Cardiac fibroblast (primary cell): ENCODE data around the gene CFAP74.

ENCODE experiments used
- DNase-seq, 2 donors: peaks; one replicate each; pipeline versions ENCODE4 v3.0.0 to v3.0.0-alpha.2; 2010; ENCODE audit warnings: low read depth in 2 of 2
- H3K4me3 ChIP-seq, 2 donors: replicated peaks in 1 of 2; 1 replicate in 1 of 2; 2 replicates in 1 of 2; pipeline ENCODE4 v1.5.1; 2011; ENCODE audit warnings: low read depth in 2 of 2, low read length in 2 of 2, mild to moderate bottlenecking in 2 of 2, moderate library complexity in 1 of 2
- CTCF ChIP-seq: IDR thresholded peaks from one replicate; pipeline ENCODE4 v1.5.1; 2011; ENCODE audit warnings: low read depth, mild to moderate bottlenecking, low read length, inconsistent platforms

CFAP74 gene

GRCh38 chr1:2050461-2050792 is 46.8 kb upstream of the CFAP74 start:
- DNase-seq = no peak
- no peak overlapping the region for H3K4me3 ChIP-seq
- TF ChIP-seq CTCF = no peak

DNA sequence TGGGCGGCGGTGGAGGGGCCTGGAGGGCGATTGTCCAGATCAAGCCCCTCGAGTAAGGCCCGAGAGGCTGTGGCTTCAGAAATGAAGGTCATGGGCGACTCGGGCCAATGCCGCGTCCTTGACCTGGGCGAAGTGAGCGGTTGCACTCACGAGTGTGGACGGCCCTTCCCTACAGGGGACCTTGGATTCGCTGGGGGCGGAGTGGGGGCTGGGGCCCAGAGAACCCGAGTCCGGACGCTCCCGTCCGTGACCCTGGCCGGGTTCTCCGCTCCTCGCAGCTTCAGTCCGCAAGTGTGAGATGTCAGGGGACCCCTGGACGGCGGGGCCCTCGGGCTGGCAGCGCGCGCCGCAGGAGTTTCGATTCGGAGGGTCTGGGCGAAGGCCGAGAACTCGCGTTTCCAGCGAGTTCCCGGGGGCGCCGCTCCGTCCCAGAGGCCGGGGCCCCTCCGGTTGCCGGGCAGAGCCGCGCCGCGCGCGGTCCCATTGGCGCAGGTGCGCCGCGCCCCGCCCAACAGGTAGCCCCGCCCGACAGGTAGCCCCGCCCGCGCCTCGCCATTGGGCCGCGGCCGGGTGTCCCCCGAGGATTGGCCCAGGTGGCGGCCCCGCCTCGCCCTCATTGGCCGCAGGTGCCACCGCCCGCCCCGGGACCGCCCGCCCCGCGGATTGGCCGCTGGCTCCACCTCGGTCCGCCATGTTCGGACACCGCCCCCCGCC is 46.3 kb upstream of the CFAP74 start, which contains the start of gene PRKCZ:
TSS of gene PRKCZ (plus strand) at position 694 of the 714 bp plus-strand sequence. CDS start 220 bp downstream, outside the sequence.
- no peak for TF ChIP-seq CTCF
- no peak for DNase-seq
- peak within 1 kb of the TSS in 1 of 2 donors; percentile 44 for H3K4me3 ChIP-seq

DNA sequence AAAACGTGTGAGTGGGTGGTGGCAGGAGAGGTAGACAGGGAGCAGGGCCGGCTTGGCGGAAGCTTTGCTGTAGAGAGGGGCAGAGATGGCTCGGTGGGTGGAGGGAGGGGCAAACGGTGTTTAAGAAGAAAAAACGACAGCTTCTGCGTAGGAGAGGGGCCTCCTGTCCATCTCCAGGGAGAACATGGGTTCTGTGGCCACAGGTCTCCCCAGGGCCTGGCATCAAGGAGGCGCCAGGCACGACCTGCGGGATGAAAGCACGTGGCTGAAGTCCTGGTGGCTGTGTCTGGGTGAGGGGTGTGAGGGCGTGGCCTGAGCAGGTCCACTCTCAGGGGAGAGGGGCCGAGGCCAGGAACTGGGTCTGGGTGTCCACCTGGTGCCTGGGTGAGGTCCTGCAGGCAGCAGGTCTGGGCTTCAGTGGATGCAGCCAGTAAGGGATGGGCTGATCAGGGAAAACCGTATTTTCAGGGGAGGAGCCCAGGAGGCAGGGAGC is 45.7 kb upstream of the CFAP74 start:
- peak in 1 of 2 donors; percentile 10 for DNase-seq
- H3K4me3 ChIP-seq = peak overlapping the region in 1 of 2 donors; percentile 44
- TF ChIP-seq CTCF = peak; percentile 13

DNA sequence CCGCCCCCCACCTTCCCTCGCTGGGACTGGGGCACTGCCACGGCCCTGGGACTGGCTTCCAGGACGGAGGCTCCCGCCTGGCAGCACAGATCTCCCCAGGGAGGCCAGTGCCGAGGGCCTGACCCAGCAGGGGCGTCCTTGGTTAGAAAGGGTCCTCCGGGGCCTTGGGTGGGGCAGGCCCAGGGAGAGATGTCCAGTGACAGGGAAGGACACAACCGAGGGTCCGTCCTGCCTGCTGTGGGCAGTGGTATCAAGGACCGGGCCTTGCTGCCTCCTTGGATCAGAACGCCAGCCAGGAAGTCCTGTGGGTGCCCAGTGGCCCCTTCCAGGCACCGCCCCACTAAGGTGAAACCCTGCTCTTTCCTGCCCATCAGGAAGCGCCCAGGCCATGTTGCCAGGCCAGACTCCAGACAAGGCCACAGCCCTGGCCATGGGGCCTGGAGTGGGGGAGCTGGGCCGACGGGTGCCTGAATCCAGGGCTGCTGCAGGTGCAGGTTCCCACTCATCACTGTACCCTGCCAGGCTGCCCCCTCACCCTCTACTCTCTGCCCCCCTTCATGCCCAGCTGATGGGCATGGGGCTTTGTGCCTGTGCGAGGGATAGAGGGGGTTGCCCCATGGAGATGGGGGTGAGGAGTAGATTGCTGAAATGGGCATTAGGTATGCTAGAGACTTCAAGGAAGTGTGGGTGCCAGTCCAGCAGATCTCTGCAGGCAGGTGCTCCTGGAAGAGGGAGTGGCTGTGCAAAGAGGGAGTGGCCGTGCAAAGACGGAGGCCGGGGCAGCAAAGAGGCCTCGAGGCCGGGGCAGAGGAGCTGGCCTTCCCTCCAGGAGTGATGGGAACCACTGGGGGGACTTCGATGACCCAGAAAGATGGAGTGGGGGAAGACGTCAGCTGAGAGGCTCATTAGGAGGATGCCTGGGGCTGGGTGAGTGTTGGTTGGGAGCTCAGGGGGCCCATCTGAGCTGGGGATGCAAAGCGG is 44.5 kb upstream of the CFAP74 start:
- no peak for TF ChIP-seq CTCF
- no peak overlapping the region for H3K4me3 ChIP-seq
- no peak for DNase-seq

- no peak overlapping the region for H3K4me3 ChIP-seq
- TF ChIP-seq CTCF = no peak
- no peak for DNase-seq
Observed at GRCh38 chr1:2046953-2047748, 43.6 kb upstream of the CFAP74 start.
